Measurements from ENCODE around the gene CENPVL1.
A peak's percentile ranks its signal among the peaks of the same experiment; 100 is the strongest.
"Not testable (repeated sequence)": the region's sequence is repeated elsewhere in the genome, so short reads cannot be mapped to it uniquely, and the experiment has no call there.

Gene CENPVL1

GRCh38 chrX:51712943-51713647, 2.8 kb downstream of the CENPVL1 start:
- H3K23ac ChIP-seq (ENCODE audit: low read depth, low read length, poor library complexity); H3K4me3 ChIP-seq (ENCODE audit: low read length in 2 of 2); H3K9me3 ChIP-seq (replicated peaks in 1 of 2; ENCODE audit: control insufficient read depth in 2 of 2, insufficient read depth in 1 of 2, low read depth in 1 of 2, low read length in 2 of 2): not testable (repeated sequence)

GRCh38 chrX:51728202-51728601, 17.9 kb downstream of the CENPVL1 start:
- no peaks in the 10 kb centered on the region for H3K79me1 ChIP-seq (ENCODE audit: low read depth, low read length)

More at GRCh38 chrX:51712943-51713647, 2.8 kb downstream of the CENPVL1 start:
- not testable (repeated sequence) for H3K4me2 ChIP-seq (ENCODE audit: insufficient read depth, low read length, poor library complexity, severe bottlenecking); H2BK12ac ChIP-seq (ENCODE audit: low read length); H3K4ac ChIP-seq (ENCODE audit: low read length); H4K8ac ChIP-seq (ENCODE audit: low read depth, low read length); H3K18ac ChIP-seq (ENCODE audit: low read length); H3K27ac ChIP-seq (replicated peaks; ENCODE audit: low read length); H3K79me1 ChIP-seq (ENCODE audit: low read depth, low read length); H3K14ac ChIP-seq (ENCODE audit: low read length); H3K9ac ChIP-seq (ENCODE audit: low read depth, low read length, poor library complexity); H2AFZ ChIP-seq (ENCODE audit: low read length); H4K91ac ChIP-seq (ENCODE audit: low read depth, low read length, poor library complexity); DNase-seq (ENCODE audit: low spot score); H2BK15ac ChIP-seq (ENCODE audit: low read length); H2BK5ac ChIP-seq (ENCODE audit: low read length); H2BK120ac ChIP-seq (ENCODE audit: low read depth, low read length); H3K27me3 ChIP-seq (ENCODE audit: control insufficient read depth in 3 of 3, insufficient read depth in 3 of 3, low read depth in 1 of 3, low read length in 3 of 3); H2AK5ac ChIP-seq (ENCODE audit: low read depth, low read length); H3K4me1 ChIP-seq (ENCODE audit: control insufficient read depth in 2 of 2, insufficient read depth in 1 of 2, low read depth in 1 of 2, low read length in 2 of 2); H3K36me3 ChIP-seq (replicated peaks in 1 of 2; ENCODE audit: control insufficient read depth in 2 of 2, insufficient read depth in 2 of 2, low read length in 2 of 2)
- WGBS, 2 donors (ENCODE audit: extremely low coverage in 2 of 2, insufficient read length in 2 of 2, insufficient replicate concordance in 1 of 2) = no CpG with 5 or more reads among the region's 18 CpGs

GRCh38 chrX:51737091-51737490, 26.8 kb downstream of the CENPVL1 start:
- Histone ChIP-seq H3K4me3 (ENCODE audit: low read length in 2 of 2) (no peak overlapping the region), H3K79me1 (ENCODE audit: low read depth, low read length) (no peaks in the 10 kb centered on the region), H3K4ac (ENCODE audit: low read length) (no peak overlapping the region), H3K4me2 (ENCODE audit: insufficient read depth, low read length, poor library complexity, severe bottlenecking) (no peak overlapping the region), H4K8ac (ENCODE audit: low read depth, low read length) (no peak overlapping the region), H2AK5ac (ENCODE audit: low read depth, low read length) (no peak overlapping the region), H2BK120ac (ENCODE audit: low read depth, low read length) (no peak overlapping the region), H3K27me3 (ENCODE audit: control insufficient read depth in 3 of 3, insufficient read depth in 3 of 3, low read depth in 1 of 3, low read length in 3 of 3) (peaks cover 0 to 22% (median 0%) of the 10 kb centered on the region in 3 experiments), H3K27ac (replicated peaks; ENCODE audit: low read length) (no peak overlapping the region), H4K91ac (ENCODE audit: low read depth, low read length, poor library complexity) (no peak overlapping the region), H3K9ac (ENCODE audit: low read depth, low read length, poor library complexity) (no peak overlapping the region), H3K36me3 (replicated peaks in 1 of 2; ENCODE audit: control insufficient read depth in 2 of 2, insufficient read depth in 2 of 2, low read length in 2 of 2) (no peaks in the 10 kb centered on the region), H2AFZ (ENCODE audit: low read length) (no peak overlapping the region), H2BK12ac (ENCODE audit: low read length) (no peak overlapping the region), H3K14ac (ENCODE audit: low read length) (no peak overlapping the region), H3K9me3 (replicated peaks in 1 of 2; ENCODE audit: control insufficient read depth in 2 of 2, insufficient read depth in 1 of 2, low read depth in 1 of 2, low read length in 2 of 2) (no peaks in the 10 kb centered on the region), H2BK15ac (ENCODE audit: low read length) (no peak overlapping the region), H3K18ac (ENCODE audit: low read length) (no peak overlapping the region), H2BK5ac (ENCODE audit: low read length) (no peak overlapping the region), H3K23ac (ENCODE audit: low read depth, low read length, poor library complexity) (no peak overlapping the region), H3K4me1 (ENCODE audit: control insufficient read depth in 2 of 2, insufficient read depth in 1 of 2, low read depth in 1 of 2, low read length in 2 of 2) (no peaks in the 10 kb centered on the region)
- no peak for DNase-seq (ENCODE audit: low spot score)
- WGBS, 2 donors (ENCODE audit: extremely low coverage in 2 of 2, insufficient read length in 2 of 2, insufficient replicate concordance in 1 of 2) = no CpG with 5 or more reads among the region's 2 CpGs

More at GRCh38 chrX:51728202-51728601, 17.9 kb downstream of the CENPVL1 start:
- Histone ChIP-seq H3K9ac (ENCODE audit: low read depth, low read length, poor library complexity) (no peak overlapping the region), H3K14ac (ENCODE audit: low read length) (no peak overlapping the region), H2BK15ac (ENCODE audit: low read length) (no peak overlapping the region), H2AK5ac (ENCODE audit: low read depth, low read length) (no peak overlapping the region), H3K23ac (ENCODE audit: low read depth, low read length, poor library complexity) (no peak overlapping the region), H2BK5ac (ENCODE audit: low read length) (no peak overlapping the region), H3K18ac (ENCODE audit: low read length) (no peak overlapping the region), H4K91ac (ENCODE audit: low read depth, low read length, poor library complexity) (no peak overlapping the region), H3K4ac (ENCODE audit: low read length) (no peak overlapping the region), H3K4me3 (ENCODE audit: low read length in 2 of 2) (no peak overlapping the region), H4K8ac (ENCODE audit: low read depth, low read length) (no peak overlapping the region), H3K27ac (replicated peaks; ENCODE audit: low read length) (no peak overlapping the region), H3K36me3 (replicated peaks in 1 of 2; ENCODE audit: control insufficient read depth in 2 of 2, insufficient read depth in 2 of 2, low read length in 2 of 2) (no peaks in the 10 kb centered on the region), H2BK12ac (ENCODE audit: low read length) (no peak overlapping the region), H3K4me2 (ENCODE audit: insufficient read depth, low read length, poor library complexity, severe bottlenecking) (no peak overlapping the region), H3K4me1 (ENCODE audit: control insufficient read depth in 2 of 2, insufficient read depth in 1 of 2, low read depth in 1 of 2, low read length in 2 of 2) (no peaks in the 10 kb centered on the region), H3K9me3 (replicated peaks in 1 of 2; ENCODE audit: control insufficient read depth in 2 of 2, insufficient read depth in 1 of 2, low read depth in 1 of 2, low read length in 2 of 2) (no peaks in the 10 kb centered on the region), H2BK120ac (ENCODE audit: low read depth, low read length) (no peak overlapping the region), H3K27me3 (ENCODE audit: control insufficient read depth in 3 of 3, insufficient read depth in 3 of 3, low read depth in 1 of 3, low read length in 3 of 3) (no peaks in the 10 kb centered on the region), H2AFZ (ENCODE audit: low read length) (no peak overlapping the region)
- no peak for DNase-seq (ENCODE audit: low spot score)

GRCh38 chrX:51742586-51742985, 32.3 kb downstream of the CENPVL1 start:
- H3K79me1 ChIP-seq (ENCODE audit: low read depth, low read length) = peaks cover 2% of the 10 kb centered on the region
- H3K23ac ChIP-seq (ENCODE audit: low read depth, low read length, poor library complexity) = no peak overlapping the region
- H3K4me1 ChIP-seq (ENCODE audit: control insufficient read depth in 2 of 2, insufficient read depth in 1 of 2, low read depth in 1 of 2, low read length in 2 of 2) = peaks cover 0 to 3% of the 10 kb centered on the region in 2 donors
- peak overlapping the region in 1 of 2 donors; percentile 91 for H3K4me3 ChIP-seq (ENCODE audit: low read length in 2 of 2)
- DNase-seq (ENCODE audit: low spot score) = no peak
- no peak overlapping the region for H3K14ac ChIP-seq (ENCODE audit: low read length)
- WGBS, 2 donors (ENCODE audit: extremely low coverage in 2 of 2, insufficient read length in 2 of 2, insufficient replicate concordance in 1 of 2) = no CpG with 5 or more reads among the region's 3 CpGs
- no peak overlapping the region for H2AK5ac ChIP-seq (ENCODE audit: low read depth, low read length)
- no peak overlapping the region for H2BK12ac ChIP-seq (ENCODE audit: low read length)
- H2BK120ac ChIP-seq (ENCODE audit: low read depth, low read length) = no peak overlapping the region
- H3K18ac ChIP-seq (ENCODE audit: low read length) = no peak overlapping the region
- no peak overlapping the region for H3K4ac ChIP-seq (ENCODE audit: low read length)
- H3K9me3 ChIP-seq (replicated peaks in 1 of 2; ENCODE audit: control insufficient read depth in 2 of 2, insufficient read depth in 1 of 2, low read depth in 1 of 2, low read length in 2 of 2) = no peaks in the 10 kb centered on the region
- no peak overlapping the region for H3K4me2 ChIP-seq (ENCODE audit: insufficient read depth, low read length, poor library complexity, severe bottlenecking)
- no peak overlapping the region for H4K8ac ChIP-seq (ENCODE audit: low read depth, low read length)
- no peak overlapping the region for H3K9ac ChIP-seq (ENCODE audit: low read depth, low read length, poor library complexity)
- peak overlapping the region; percentile 93 for H2AFZ ChIP-seq (ENCODE audit: low read length)
- no peak overlapping the region for H2BK5ac ChIP-seq (ENCODE audit: low read length)
- peaks cover 0 to 21% of the 10 kb centered on the region in 2 donors for H3K36me3 ChIP-seq (replicated peaks in 1 of 2; ENCODE audit: control insufficient read depth in 2 of 2, insufficient read depth in 2 of 2, low read length in 2 of 2)
- H4K91ac ChIP-seq (ENCODE audit: low read depth, low read length, poor library complexity) = no peak overlapping the region
- no peak overlapping the region for H2BK15ac ChIP-seq (ENCODE audit: low read length)
- H3K27ac ChIP-seq (replicated peaks; ENCODE audit: low read length) = no peak overlapping the region
- H3K27me3 ChIP-seq (ENCODE audit: control insufficient read depth in 3 of 3, insufficient read depth in 3 of 3, low read depth in 1 of 3, low read length in 3 of 3) = peaks cover 0 to 22% (median 0%) of the 10 kb centered on the region in 3 experiments
